DND-41 (cell line): ENCODE measurements around the gene IQGAP2.

Experiments used
- ATAC-seq: fragments of 200-7000 bp; cut with Tn5 transposase; 3 replicates; pipeline ENCODE4 v1.9.1; 2021; ENCODE audit warnings: low read depth; ENCODE audit not compliant: insufficient read depth
- DNase-seq: peaks from one replicate; pipeline ENCODE4 v3.0.0-alpha.2; 2020
- H2AFZ ChIP-seq: 2 replicates; pipeline ENCODE4 v1.6.0; 2012; ENCODE audit warnings: low read depth, low read length
- H3K27ac ChIP-seq: 2 replicates; pipeline ENCODE4 v1.5.1; 2012; ENCODE audit warnings: low read length, inconsistent platforms
- H3K27me3 ChIP-seq: fragments of 200-600 bp; sonication (generic); 2 replicates; pipeline ENCODE4 v1.6.0; 2012; ENCODE audit warnings: low read length, mild to moderate bottlenecking, inconsistent platforms; ENCODE audit not compliant: insufficient read depth, poor library complexity
- H3K36me3 ChIP-seq: 2 replicates; pipeline ENCODE4 v1.5.1; 2012; ENCODE audit warnings: low read length, inconsistent platforms; ENCODE audit not compliant: insufficient read depth
- H3K4me1 ChIP-seq: 2 replicates; pipeline ENCODE4 v1.5.1; 2012; ENCODE audit warnings: mild to moderate bottlenecking, low read length; ENCODE audit not compliant: insufficient read depth
- H3K4me2 ChIP-seq: 2 replicates; pipeline ENCODE4 v1.6.0; 2012; ENCODE audit warnings: mild to moderate bottlenecking, moderate library complexity, low read length, inconsistent platforms; ENCODE audit not compliant: insufficient read depth
- H3K4me3 ChIP-seq, 2 experiments: fragments of 200-600 bp in 1 of 2; shearing (Covaris generic) in 1 of 2; 2 replicates each; pipeline ENCODE4 v1.5.1; 2012 to 2016; ENCODE audit warnings: inconsistent platforms in 2 of 2, low read length in 2 of 2, mild to moderate bottlenecking in 2 of 2, low read depth in 1 of 2, moderate library complexity in 1 of 2
- H3K79me2 ChIP-seq: 2 replicates; pipeline ENCODE4 v1.6.0; 2012; ENCODE audit warnings: low read length, inconsistent platforms; ENCODE audit not compliant: insufficient read depth
- H3K9ac ChIP-seq: 2 replicates; pipeline ENCODE4 v1.6.0; 2012; ENCODE audit warnings: low read depth, mild to moderate bottlenecking, inconsistent platforms, low read length, moderate library complexity
- H3K9me3 ChIP-seq: 2 replicates; pipeline ENCODE4 v1.5.1; 2012; ENCODE audit warnings: low read length, moderate library complexity, mild to moderate bottlenecking, inconsistent platforms; ENCODE audit not compliant: insufficient read depth, severe bottlenecking
- H4K20me1 ChIP-seq: 2 replicates; pipeline ENCODE4 v1.6.0; 2012; ENCODE audit warnings: low read length; ENCODE audit not compliant: insufficient read depth
- EZH2 ChIP-seq: IDR thresholded peaks from 3 replicates; pipeline ENCODE4 v1.6.1; 2012; ENCODE audit warnings: borderline replicate concordance, low read depth, mild to moderate bottlenecking, moderate library complexity, low read length, inconsistent platforms; ENCODE audit not compliant: severe bottlenecking
- TF ChIP-seq, protein P1 (sequence below): IDR thresholded peaks from 2 replicates; pipeline ENCODE4 v1.5.1; 2012; ENCODE audit warnings: borderline replicate concordance, low read length, moderate library complexity, mild to moderate bottlenecking; ENCODE audit not compliant: poor library complexity, severe bottlenecking; ENCODE audit errors: extremely low read depth

Gene IQGAP2

DNA sequence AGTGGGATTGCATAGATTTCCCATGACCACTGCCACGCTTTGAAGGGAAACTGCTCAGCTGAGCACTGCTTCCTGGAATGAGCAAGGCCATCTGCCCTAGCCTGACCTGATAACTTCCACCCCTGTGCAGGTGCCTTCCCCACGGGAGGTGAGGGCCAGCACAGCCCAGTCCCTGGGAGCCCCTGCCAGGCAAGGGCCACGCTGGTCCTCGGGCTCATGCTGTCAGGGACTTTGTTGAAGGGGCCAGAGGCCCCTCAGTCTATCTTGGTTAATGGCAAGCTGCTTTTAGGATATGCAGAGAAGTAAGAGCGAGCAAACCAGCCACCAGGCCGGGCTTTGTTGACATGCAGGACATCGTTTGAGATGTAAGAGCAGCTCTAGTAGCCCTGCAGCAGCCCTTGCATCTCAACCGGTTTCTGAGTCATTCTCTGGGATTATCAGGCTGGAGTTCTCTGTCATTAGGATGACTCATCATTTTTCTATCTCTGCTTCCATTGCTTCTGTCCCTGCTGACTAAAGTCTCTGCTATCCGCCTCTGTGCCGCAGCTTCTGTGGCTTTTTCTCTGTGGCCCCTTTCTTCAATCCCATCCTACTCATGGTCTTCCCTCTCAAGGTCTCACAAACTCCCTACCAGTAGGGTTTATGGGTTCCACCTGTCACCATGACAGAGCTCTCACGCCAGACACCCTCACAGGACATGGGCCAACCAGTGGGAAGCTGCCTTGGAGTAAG, 30.6 kb upstream of the IQGAP2 start:
- H3K27me3 ChIP-seq: no peaks in the 10 kb centered on the region
- H3K27ac ChIP-seq: no peak overlapping the region
- no peaks in the 10 kb centered on the region for H3K79me2 ChIP-seq
- H3K4me2 ChIP-seq: no peak overlapping the region
- DNase-seq: no peak
- no peak overlapping the region for H3K9ac ChIP-seq
- TF ChIP-seq, protein P1, sequence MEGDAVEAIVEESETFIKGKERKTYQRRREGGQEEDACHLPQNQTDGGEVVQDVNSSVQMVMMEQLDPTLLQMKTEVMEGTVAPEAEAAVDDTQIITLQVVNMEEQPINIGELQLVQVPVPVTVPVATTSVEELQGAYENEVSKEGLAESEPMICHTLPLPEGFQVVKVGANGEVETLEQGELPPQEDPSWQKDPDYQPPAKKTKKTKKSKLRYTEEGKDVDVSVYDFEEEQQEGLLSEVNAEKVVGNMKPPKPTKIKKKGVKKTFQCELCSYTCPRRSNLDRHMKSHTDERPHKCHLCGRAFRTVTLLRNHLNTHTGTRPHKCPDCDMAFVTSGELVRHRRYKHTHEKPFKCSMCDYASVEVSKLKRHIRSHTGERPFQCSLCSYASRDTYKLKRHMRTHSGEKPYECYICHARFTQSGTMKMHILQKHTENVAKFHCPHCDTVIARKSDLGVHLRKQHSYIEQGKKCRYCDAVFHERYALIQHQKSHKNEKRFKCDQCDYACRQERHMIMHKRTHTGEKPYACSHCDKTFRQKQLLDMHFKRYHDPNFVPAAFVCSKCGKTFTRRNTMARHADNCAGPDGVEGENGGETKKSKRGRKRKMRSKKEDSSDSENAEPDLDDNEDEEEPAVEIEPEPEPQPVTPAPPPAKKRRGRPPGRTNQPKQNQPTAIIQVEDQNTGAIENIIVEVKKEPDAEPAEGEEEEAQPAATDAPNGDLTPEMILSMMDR: no peak
- no peak for TF ChIP-seq EZH2
- H4K20me1 ChIP-seq: no peaks in the 10 kb centered on the region
- no peaks in the 10 kb centered on the region for H3K36me3 ChIP-seq
- H2AFZ ChIP-seq: no peak overlapping the region
- H3K9me3 ChIP-seq: no peaks in the 10 kb centered on the region
- no peak overlapping the region for H3K4me3 ChIP-seq
- H3K4me1 ChIP-seq: no peaks in the 10 kb centered on the region
- ATAC-seq: no peak

DNA sequence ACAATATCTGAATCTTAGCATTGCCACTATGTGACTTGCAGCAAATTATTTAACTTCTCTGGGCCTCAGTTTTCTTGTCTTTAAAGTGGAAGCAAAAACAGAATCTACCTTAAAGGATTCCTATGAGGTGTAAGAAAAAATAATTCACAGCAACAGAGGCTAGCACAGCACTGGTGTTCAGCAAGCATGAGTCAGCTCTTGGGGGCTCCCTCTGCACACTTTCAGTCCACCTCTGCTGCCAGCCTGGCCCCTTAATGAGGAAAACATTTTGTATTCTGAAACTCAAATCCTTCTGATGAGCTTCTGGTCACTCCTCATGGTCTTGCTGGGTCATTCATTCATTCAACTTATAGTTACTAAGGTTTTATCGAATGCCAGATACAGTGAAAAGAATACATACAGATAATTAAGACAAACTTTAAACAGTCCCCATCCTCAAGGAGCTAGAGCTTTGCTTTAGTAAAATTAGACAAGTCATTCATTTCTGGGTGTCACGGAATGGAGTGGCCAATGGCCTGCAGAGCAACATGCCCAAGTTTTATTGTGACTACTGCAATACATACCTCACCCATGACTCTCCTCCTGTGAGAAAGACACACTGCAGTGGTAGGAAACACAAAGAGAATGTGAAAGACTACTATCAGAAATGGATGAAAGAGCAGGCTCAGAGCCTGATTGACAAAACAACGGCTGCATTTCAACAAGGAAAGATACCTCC, 26.8 kb upstream of the IQGAP2 start:
- no peaks in the 10 kb centered on the region for H3K9me3 ChIP-seq
- no peak overlapping the region for H3K4me3 ChIP-seq
- H3K4me1 ChIP-seq: no peaks in the 10 kb centered on the region
- ATAC-seq (no peak), DNase-seq (no peak)
- H3K4me2 ChIP-seq: no peak overlapping the region
- no peak for TF ChIP-seq EZH2
- TF ChIP-seq, protein P1: no peak
- no peaks in the 10 kb centered on the region for H3K27me3 ChIP-seq
- H3K79me2 ChIP-seq: no peaks in the 10 kb centered on the region
- no peak overlapping the region for H3K9ac ChIP-seq
- H3K36me3 ChIP-seq: no peaks in the 10 kb centered on the region
- H2AFZ ChIP-seq: no peak overlapping the region
- no peaks in the 10 kb centered on the region for H4K20me1 ChIP-seq
- H3K27ac ChIP-seq: no peak overlapping the region

DNA sequence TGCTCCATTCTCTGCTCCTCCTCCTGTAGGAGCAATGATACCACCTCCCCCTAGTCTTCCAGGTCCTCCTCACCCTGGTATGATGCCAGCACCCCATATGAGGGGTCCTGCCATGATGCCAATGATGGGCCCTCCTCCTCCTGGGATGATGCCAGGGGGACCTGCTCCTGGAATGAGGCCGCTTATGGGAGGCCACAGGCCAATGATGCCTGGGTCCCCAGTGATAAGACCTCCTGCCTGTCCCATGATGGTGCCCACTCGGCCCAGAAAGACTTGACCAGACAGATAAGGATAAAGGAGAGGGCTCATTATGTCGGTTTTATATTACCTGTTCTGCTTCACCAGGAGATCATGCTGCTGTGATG, 26.2 kb upstream of the IQGAP2 start:
- DNase-seq (no peak), ATAC-seq (no peak)
- H3K9me3 ChIP-seq: no peaks in the 10 kb centered on the region
- H3K4me2 ChIP-seq: no peak overlapping the region
- no peaks in the 10 kb centered on the region for H3K27me3 ChIP-seq
- no peak overlapping the region for H2AFZ ChIP-seq
- H3K4me3 ChIP-seq: no peak overlapping the region
- H4K20me1 ChIP-seq: no peaks in the 10 kb centered on the region
- no peaks in the 10 kb centered on the region for H3K79me2 ChIP-seq
- no peaks in the 10 kb centered on the region for H3K4me1 ChIP-seq
- TF ChIP-seq EZH2: no peak
- TF ChIP-seq, protein P1: no peak
- no peak overlapping the region for H3K9ac ChIP-seq
- no peak overlapping the region for H3K27ac ChIP-seq
- H3K36me3 ChIP-seq: no peaks in the 10 kb centered on the region
